HEK293T (cell line): ENCODE measurements around the gene MATN3.

Experiments
- ARNT ChIP-seq: fragments of 450-650 bp; IDR thresholded peaks from 2 replicates; pipeline ENCODE4 v1.6.1; 2017; ENCODE audit warnings: mild to moderate bottlenecking
- BHLHE40 ChIP-seq: fragments of 450-650 bp; IDR thresholded peaks from 2 replicates; pipeline ENCODE4 v1.6.1; 2016; ENCODE audit warnings: mild to moderate bottlenecking, moderate library complexity, borderline replicate concordance
- CTBP1 ChIP-seq: fragments of 450-650 bp; IDR thresholded peaks from 2 replicates; pipeline ENCODE4 v1.6.1; 2016; ENCODE audit warnings: borderline replicate concordance
- FOXK2 ChIP-seq: fragments of 450-650 bp; IDR thresholded peaks from 2 replicates; pipeline ENCODE4 v1.6.1; 2016; ENCODE audit warnings: mild to moderate bottlenecking
- FOXM1 ChIP-seq: fragments of 450-650 bp; IDR thresholded peaks from 2 replicates; pipeline ENCODE4 v1.6.1; 2017; ENCODE audit warnings: mild to moderate bottlenecking, borderline replicate concordance
- SP1 ChIP-seq: fragments of 450-650 bp; IDR thresholded peaks from 2 replicates; pipeline ENCODE4 v1.6.1; 2017
- SUZ12 ChIP-seq: fragments of 450-650 bp; IDR thresholded peaks from 2 replicates; pipeline ENCODE4 v1.6.1; 2016; ENCODE audit warnings: mild to moderate bottlenecking
- TF ChIP-seq, protein P1 (sequence below): fragments of 450-650 bp; IDR thresholded peaks from 2 replicates; pipeline ENCODE4 v1.6.1; 2016

DNA sequence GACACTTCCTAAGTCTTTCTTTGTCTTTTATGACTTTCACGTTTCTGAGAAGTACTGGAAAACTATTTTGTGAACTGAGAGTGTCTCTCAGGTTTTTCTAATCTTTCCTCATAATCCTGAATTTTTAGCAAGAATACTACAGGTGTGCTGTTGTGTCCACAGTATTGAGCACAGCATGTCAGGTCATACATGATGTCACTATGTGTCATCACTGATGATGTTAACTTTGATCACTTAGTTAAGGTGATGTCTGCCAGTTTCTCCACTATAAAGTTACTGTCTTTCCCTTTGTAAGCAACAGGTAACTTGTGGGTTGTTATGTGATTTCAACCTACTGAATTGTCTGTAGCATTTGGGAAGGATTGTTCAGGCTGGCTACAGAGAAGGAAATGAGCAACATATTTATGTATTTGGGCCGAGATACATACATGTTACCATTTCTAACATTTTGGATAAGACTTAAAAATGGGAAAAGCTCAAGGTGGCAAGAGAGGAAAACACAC lies 11.1 kb downstream of the MATN3 start:
- TF ChIP-seq FOXK2 = no peak
- TF ChIP-seq, protein P1, sequence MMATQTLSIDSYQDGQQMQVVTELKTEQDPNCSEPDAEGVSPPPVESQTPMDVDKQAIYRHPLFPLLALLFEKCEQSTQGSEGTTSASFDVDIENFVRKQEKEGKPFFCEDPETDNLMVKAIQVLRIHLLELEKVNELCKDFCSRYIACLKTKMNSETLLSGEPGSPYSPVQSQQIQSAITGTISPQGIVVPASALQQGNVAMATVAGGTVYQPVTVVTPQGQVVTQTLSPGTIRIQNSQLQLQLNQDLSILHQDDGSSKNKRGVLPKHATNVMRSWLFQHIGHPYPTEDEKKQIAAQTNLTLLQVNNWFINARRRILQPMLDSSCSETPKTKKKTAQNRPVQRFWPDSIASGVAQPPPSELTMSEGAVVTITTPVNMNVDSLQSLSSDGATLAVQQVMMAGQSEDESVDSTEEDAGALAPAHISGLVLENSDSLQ = no peak
- no peak for TF ChIP-seq BHLHE40
- no peak for TF ChIP-seq SUZ12
- no peak for TF ChIP-seq SP1
- TF ChIP-seq ARNT = no peak
- TF ChIP-seq FOXM1 = no peak
- no peak for TF ChIP-seq CTBP1
